Activated naive CD4-positive, alpha-beta T cell treated with anti-CD3 and anti-CD28 coated beads, Interleukin-2, amount 50 U/mL, for 16 hours (primary cell): ENCODE results near the gene THBS2.

Experiments
- DNase-seq: peaks from one replicate; pipeline ENCODE4 v3.0.0-alpha.2; 2020

THBS2 gene

DNA sequence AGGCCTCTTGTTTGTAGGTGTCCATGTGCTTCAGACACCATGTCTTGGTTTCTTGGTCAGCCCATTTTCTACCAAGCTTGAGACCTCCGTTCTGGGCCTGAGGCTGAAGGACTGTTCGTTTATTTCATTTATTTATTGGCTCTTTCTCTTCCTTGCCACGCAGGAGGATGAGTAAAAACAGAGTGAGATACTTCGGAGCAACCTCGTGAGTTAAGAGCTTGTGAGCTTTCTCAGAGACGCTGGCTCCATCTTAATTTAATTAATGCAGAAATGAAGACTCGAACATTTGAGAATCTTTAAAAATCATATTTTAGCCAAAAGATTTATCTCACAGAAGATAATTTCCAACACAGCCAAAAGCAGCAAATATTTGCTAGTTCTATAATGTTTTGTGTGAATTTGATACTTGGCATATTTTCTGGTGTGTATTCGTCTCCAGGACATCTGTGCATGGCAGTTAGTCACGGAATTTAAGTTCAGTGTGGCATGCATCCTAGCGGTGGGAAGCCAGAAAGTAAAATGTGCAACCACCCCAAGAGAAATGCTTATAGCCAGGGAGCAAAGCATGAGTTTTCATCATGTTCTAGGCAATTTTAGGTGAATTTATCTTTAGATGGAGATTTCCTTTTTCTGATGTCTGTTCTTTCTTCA lies 76.0 kb downstream of the THBS2 start:
- DNase-seq = no peak

DNA sequence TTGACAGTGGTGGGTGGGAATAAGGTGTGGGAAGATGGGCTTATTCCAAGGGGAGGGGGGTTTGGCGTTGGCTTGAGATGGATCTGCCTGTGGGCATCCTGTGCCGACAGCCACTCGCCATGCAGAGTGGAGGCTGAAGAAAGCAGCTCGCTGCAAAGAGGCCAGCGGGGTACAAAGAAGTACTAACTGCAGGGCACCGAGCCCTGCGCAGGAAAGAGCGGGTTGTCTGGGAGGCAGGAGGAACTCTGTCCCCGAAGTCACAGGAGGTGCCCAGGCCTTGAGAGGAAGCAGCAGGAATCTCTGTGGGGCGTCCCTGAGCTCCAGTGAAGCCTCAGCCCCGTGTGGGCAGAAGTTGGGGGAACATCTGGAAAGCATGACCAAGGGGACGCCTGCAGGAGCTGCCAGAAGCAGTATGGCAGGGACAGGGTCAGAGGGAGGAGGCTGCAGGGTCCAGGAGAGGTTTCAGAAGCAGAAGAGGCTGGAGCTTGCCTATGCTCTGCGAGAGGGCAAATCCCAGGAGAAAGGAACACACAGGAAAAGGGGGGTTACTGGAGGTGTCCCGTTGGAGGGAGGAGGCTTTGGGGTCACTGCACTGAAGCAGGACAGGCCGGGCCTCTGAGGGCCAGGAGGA lies 77.2 kb downstream of the THBS2 start:
- DNase-seq = no peak

DNA sequence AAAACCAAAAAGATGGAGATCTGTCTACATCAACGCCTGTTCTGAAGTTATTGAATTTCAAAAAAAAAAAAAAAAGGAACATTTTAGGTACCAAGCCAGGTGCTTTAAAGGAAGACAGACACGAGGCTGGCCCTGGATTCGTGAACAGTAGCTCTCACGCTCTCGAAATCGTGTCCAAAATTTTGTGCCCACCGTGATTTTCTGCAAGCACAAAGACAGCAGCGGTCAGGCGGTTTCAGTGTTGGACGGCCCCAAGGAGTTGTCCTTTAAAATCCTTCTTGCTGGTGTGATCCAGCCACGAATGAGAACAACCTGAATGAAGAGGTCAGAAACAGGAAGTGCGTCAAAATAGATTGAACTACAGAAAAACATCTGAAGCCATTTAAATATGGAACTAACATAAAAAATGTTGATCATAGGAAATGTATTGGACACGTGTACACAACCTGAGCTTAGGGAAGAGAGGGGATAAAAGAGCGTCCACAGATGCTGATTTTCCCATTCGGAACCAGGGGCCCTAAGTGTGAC lies 78.2 kb downstream of the THBS2 start:
- DNase-seq = no peak

DNA sequence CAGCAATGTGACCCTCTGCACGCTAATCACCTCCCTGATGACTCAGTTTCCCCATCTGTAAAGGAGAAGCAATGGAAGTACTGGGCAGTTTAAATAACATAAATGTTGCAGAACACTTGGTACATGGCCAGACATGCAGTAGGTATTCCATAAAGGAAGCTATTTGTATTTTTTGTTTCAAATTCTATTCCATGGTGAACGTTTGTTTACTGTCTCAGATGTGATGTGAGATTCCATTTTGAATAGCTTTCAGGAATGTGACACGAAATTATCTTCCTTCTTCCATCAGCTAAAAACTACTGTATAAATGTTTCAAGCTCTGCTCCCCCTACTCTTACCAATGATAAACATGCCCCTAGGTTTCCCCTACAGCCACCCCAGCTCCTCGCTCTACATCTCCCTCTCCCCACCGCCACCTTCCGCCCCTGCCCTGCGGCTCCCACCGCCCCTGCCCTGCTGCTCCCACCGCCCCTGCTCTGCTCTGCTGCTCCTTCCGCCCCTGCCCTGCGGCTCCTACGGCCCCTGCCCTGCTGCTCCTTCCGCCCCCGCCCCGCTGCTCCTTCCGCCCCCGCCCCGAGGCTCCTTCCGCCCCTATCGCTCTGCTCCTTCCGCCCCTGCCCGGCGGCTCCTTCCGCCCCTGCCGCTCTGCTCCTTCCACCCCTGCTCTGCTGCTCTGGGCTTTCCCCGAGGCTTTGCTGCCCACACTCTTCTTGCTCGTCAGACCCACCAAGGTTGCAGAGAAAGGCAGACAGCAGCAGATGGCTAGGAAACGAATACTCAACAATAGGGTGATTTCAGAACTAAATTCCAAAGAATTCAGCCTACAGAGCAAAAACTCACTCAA lies 78.9 kb downstream of the THBS2 start:
- DNase-seq = no peak

DNA sequence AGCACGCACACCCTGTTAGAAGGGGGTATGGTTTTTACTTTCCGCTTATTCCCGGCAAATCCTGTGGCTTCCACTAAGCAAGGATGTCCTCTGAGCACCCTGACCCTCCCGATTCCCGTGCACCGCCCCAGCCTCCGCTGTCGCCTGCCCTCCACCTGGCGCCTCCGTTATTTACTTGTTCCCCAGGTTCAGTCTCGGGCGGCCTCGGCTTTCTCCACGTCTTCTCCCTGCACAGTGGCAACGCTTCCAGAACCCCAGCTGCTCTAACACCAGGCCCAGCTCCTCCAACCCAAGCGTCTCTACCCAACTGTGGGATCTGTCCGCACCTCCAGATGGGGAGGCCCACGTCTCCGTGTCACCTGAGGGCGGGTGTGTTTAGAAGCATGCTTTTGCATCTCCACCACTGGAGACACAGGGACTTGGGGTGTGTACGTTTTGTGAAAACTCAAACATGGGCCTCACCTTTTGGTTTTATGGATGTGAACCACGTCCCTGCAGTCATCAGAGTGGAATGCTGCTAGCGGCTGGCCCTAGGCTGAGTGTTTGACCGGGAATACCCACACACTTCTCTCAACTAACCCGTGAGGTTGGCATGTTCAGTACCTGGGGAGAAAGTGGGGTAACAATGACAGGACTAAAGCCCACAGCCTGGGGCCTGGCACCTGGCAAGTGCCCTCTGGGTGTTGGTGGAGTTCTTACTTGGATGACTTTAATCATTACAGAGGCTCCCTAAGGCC lies 79.9 kb downstream of the THBS2 start:
- no peak for DNase-seq

DNA sequence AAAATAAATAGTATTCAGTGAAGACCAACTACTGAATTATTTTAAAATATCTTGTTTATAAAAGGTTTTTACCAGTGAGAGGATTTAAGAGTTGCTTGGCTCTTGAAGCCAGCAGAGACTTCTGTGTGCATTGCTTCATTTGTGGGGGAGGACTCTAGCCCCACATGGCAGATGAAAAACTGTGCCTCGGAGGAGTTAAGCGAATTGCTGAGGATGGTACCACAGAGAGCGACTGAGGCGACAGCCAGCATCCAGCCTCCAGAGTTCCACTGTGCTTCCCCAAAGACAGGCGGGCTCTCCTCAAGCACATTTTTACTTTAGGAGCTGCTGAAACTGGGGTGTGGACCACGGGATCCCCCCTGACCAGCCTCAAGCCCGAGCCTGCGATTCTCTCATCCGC lies 80.7 kb downstream of the THBS2 start:
- DNase-seq = no peak

DNA sequence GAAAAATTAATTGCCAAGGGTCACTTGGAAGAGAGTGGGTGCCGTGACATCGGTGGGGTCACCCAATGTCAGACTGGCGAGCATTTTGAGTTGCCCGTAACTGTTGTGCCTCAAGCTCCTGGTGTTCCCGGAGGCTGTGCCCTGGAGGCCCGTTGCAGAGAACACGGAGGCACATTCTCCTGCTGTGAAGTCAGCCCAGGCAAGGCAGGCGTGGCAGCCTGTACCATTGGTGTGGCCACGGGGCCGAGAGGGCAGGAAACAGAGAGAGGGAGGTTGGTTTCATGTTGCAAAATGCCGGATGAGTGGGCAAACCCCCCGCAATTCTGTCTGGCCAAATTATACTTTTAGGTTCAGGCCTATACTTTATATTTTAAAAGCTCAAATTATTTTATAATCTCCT lies 81.2 kb downstream of the THBS2 start:
- DNase-seq = no peak

DNA sequence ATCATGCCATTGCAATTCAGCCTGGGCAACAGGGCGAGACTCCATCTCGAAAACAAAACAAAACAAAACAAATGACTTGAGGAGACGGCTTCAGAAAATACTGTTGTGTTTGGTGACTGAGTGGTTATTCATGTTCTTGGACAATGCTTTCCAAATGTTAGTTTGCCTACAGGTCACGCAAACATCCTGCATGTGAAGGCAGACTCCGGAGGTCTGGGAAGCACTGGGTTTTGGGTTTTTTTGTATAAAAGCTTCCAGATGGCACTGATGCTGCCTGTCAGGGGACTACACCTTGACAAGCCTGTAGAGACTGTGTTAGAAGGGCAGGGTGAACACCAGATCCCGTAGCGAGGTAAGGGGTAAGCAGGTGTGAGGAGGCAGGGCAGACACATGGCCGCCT lies 81.7 kb downstream of the THBS2 start:
- no peak for DNase-seq

DNA sequence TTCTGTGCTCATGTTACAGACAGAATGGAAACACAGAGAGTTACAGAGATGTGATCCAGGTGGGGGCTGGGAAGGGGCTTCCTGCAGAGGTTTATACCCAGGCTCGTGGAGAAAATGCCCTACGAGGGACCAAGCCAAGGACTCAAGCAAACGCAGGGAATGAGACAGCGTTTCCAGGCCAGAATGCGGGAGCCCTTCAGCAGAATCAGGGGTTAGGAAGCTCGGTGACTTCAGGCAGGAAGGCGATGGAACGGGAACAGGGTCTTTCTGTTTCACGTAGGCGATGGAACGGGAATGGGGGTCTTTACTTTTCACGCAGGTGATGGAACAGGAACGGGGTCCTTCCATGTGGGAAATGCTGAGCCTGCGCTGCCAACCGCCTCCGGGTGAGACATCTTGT lies 82.6 kb downstream of the THBS2 start:
- DNase-seq = no peak

DNA sequence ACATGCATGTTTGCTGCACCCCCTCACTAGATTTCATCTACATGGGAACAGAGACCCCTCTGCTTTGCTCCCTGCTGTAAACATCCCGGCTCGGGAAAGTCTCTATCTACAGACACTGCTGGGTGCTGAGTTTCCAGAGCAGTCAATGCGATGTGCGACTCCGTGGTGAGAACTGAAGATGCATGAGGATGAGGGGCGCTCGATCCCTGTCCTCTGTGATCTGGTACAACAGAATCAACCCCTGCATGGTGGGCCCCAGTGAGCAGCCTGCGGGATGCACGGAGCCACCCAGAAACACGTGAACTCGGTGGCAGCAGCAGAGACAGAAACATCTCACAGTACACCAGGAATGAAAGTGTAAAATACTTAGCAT lies 83.1 kb downstream of the THBS2 start:
- DNase-seq = no peak

DNA sequence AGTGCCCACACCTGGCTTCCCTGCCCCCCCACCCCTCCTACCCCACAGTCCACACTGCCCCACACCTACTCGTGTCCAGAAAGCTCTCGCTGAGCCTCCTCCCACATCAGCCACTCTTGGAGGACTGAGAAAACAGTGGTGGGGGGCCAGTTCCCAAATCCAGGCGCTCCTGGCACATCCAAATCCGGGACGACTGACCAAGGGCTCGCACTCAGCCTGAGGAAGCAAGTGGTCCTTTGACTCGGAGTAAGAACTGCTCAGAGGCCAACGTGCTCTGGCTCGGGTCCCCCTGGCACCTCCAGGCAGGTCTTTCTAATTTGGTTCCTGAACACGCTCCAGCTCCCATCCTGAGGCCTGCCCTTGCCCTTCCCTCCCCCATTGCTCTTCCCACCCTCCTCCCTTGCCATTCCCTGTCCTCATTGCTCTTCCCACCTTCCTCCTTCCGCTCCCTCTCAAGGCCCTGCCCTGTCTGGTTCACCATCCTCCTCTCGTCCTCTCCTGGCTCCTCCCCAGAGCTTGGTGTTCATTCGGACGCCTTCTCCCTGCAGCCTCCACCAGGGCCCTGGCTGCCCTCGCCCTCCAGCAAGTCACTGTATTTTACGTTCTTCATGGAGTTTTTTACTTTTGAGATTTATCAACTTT lies 83.6 kb downstream of the THBS2 start:
- no peak for DNase-seq

DNA sequence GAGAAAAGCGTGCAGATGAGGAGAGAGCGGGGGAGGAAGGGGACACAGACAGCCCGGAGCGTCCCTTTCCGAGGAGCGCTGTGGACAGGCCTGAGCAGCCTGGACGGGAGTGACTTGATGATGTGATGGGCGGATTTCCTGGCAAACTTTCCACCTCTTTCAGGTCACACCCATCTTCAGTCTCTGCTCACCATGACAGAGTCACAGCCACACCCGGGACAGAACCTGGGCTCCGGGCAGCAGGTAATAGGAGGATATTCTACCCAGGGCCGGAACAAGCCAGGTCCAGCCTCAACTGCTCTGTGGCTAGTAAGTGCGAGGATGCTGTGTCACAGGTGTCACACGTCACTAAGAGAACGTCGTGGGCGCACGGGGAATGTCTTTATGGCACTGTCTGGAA lies 84.3 kb downstream of the THBS2 start:
- DNase-seq = no peak

DNA sequence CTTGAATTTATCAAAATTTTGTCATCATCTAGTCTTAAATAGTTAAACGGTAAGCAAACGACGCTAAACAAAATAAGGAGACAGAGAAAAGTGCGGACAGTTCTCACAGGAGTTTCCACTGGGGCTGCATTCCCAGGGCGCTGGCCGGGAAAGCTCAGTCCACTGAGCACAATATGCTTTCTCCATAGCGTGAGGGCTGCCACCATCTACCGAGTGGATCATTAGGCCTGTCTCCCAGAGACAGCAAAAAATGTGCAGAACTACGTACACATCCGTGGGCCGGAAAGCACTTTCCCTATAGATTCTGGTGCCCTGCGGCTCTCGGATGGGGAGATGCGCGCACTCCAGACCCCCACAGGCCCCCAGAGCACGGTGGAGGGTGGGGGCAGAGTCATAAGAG lies 84.9 kb downstream of the THBS2 start:
- no peak for DNase-seq

DNA sequence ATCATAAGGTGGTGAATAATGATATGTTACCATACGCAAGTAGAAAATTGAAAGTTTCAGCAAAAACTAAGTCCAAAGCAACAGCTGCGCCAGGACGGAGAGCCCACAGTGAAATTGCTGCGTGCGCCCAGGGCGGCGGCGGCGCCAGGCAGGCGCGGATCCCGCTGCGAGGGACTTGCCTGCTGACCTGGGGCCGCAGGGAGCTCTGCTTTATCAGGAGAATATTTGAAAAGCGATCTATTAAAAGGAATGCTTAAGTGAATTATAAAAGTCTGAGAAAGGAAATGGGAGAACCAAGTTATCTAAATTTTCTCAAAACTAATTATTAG lies 85.4 kb downstream of the THBS2 start:
- DNase-seq = no peak

DNA sequence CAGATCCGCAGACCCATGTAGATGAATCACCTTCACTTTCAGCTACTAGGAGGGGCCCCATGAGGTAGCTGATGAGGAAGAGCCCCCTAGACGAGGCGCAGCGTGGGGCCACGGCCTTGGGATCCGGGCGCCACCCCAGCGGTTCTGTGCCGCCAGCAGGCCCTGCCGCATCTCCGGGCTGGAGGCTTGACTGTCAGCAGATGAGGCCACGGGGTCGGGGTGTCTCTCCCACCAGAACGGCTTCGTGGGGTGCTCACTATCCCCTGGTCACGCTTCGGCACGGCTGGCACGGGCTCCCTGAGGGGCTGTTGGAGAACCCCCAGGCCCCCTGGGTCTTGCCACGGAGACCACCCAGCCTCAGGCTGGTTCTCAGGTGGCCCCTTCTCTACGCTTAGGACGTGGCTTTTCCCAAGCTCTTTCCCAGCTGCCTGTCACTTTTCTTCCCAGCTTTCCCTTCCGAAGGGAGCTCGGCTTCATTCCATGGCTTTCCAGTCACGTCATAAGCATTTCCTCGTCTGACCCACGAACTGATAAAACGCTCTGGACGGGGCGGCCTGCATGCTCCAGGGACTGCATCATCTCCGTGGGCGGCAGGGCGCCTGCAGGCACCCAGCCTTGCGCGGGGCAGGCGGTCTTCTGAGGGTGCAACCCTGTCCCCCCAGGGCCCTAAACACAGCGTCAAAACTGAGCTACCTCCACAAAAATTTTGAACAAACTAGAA lies 85.9 kb downstream of the THBS2 start:
- DNase-seq = no peak

DNA sequence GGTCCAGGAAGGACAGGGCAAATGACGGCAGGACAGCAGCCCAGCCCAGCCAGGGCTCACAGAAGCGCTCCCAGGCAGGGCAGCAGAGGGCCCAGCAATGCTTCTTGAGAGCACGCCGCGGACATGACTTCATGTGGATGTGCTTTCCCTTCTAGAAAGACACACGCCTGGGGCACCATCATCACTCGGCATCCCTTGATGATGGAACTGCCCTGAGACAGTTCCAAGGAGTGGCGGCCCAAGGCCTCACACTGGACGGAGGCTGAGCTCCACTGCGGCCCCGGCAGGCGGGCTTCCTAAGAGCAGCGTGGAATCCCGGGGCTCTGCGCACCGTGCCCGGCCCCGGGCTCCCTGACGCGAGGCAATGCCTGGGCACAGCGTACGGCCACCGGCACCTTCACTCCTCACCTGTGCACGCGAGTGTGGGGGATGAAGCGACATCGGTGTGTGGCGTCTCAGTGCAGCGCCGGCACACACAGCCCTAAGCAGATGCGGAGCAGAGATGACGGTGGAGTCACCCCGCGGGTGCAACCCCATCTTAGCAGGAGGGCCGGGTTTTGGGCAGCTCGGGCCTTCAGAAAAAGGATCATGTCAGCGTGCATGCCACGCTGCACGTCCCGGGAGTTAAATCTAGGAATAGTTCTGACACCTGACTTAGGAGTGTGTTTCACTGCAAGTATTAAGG lies 86.6 kb downstream of the THBS2 start:
- no peak for DNase-seq
